ENCODE results near the gene MR1.
A peak's percentile ranks its signal among the peaks of the same experiment; 100 is the strongest.

The MR1 gene

DNA sequence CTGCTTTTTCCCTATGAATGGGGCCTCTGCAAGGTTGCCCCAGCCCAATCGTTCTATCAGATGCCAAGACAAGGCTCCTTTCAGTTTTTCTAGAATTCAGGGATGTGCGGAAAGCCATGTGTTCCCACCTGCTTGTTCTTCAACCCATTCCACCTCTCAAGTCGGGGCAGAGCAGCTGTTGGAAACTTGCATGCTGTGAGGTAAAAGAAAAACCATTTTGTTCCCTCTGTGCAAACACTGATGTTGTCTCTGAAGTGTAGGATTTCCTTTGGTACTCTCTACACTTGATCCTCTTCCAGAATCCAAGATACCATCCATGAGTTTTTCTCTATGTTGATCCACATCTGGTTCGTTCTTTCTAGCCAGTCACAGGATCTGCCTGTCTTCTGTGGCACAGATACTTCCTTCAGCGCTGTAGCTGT, 62.0 kb downstream of the MR1 start:
- Histone ChIP-seq H3K4me1 (ENCODE audit: control insufficient read depth, insufficient read depth, low read length) (peaks cover 84% of the 10 kb centered on the region), H3K36me3 (ENCODE audit: insufficient read depth, low read length) (peaks cover 24% of the 10 kb centered on the region), H3K4me3 (ENCODE audit: low read length) (peak overlapping the region; percentile 56), H3K9me3 (replicated peaks; ENCODE audit: low read length) (no peaks in the 10 kb centered on the region), H3K9ac (ENCODE audit: low read depth, low read length) (peak overlapping the region; percentile 70), H3K4me2 (ENCODE audit: low read length) (peak overlapping the region; percentile 70), H3K27me3 (ENCODE audit: control insufficient read depth, insufficient read depth, low read length) (no peaks in the 10 kb centered on the region)

DNA sequence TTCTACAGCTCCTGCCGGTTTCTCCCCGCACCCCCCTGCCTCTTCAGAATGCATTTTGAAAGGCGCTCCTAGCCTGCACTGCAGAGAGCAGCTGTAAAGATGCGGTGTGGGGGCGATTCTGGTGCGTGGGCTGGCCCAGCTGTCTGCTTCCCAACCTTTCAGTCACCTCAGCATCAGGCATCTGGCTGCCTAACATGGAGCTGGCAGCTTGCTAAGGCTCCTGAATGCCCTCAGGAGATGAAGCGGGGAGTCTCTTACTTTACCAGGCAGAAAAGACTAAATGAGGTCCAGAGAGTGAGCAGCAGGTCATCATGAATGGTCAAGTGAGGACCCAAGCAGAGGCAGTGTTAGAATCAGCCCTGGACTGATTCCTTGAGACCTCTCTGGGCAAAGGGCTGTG, 63.5 kb downstream of the MR1 start:
- Histone ChIP-seq H3K4me3 (ENCODE audit: low read length) (peak overlapping the region; percentile 54), H3K27me3 (ENCODE audit: control insufficient read depth, insufficient read depth, low read length) (no peaks in the 10 kb centered on the region), H3K9me3 (replicated peaks; ENCODE audit: low read length) (no peaks in the 10 kb centered on the region), H3K36me3 (ENCODE audit: insufficient read depth, low read length) (peaks cover 9% of the 10 kb centered on the region), H3K4me2 (ENCODE audit: low read length) (peak overlapping the region; percentile 70), H3K4me1 (ENCODE audit: control insufficient read depth, insufficient read depth, low read length) (peaks cover 90% of the 10 kb centered on the region), H3K9ac (ENCODE audit: low read depth, low read length) (peak overlapping the region; percentile 68)

DNA sequence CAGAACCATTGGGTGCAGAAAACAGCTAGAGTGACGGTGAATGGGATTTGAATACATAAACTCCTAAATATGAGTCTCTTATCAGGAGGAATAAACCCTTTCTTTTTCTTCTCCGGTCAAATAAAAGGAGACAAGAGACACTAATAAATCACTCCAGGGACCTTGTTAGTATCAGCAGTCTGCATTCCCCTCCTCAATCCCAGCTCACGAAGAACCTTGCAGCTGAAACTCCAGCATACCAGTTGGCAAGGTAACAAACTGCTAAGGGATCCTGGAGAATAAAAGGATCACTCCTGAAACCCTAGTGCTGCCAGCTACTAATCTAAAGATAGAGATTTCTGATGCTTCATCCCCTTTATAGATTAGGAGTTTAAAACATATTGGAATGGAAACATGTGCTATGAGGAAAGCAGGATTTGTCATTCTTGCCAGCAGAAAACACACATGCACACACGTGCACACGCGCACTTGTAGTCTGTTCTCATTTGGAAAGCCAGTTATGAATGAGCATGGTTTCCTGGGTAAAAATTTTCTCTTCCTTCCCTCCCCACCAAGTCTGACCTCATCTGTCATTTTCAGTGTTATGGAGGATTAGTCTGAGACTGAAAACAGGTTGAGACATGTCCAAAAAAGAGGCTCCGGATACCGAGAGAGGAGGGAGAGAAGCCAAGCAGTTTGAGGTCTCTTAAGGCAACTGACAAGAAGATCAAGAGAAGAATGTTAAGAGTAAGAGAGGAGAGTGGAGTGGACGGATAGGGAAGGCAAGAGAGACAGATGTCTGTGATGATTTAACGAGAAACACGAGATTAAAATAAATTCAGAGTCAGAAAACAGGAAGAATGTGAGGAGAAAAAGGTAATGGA, 65.6 kb downstream of the MR1 start:
- Histone ChIP-seq H3K9ac (ENCODE audit: low read depth, low read length) (peak overlapping the region; percentile 32), H3K36me3 (ENCODE audit: insufficient read depth, low read length) (no peaks in the 10 kb centered on the region), H3K27me3 (ENCODE audit: control insufficient read depth, insufficient read depth, low read length) (no peaks in the 10 kb centered on the region), H3K4me3 (ENCODE audit: low read length) (peak overlapping the region; percentile 15), H3K4me2 (ENCODE audit: low read length) (peak overlapping the region; percentile 44), H3K4me1 (ENCODE audit: control insufficient read depth, insufficient read depth, low read length) (peaks cover 94% of the 10 kb centered on the region), H3K9me3 (replicated peaks; ENCODE audit: low read length) (no peaks in the 10 kb centered on the region)

DNA sequence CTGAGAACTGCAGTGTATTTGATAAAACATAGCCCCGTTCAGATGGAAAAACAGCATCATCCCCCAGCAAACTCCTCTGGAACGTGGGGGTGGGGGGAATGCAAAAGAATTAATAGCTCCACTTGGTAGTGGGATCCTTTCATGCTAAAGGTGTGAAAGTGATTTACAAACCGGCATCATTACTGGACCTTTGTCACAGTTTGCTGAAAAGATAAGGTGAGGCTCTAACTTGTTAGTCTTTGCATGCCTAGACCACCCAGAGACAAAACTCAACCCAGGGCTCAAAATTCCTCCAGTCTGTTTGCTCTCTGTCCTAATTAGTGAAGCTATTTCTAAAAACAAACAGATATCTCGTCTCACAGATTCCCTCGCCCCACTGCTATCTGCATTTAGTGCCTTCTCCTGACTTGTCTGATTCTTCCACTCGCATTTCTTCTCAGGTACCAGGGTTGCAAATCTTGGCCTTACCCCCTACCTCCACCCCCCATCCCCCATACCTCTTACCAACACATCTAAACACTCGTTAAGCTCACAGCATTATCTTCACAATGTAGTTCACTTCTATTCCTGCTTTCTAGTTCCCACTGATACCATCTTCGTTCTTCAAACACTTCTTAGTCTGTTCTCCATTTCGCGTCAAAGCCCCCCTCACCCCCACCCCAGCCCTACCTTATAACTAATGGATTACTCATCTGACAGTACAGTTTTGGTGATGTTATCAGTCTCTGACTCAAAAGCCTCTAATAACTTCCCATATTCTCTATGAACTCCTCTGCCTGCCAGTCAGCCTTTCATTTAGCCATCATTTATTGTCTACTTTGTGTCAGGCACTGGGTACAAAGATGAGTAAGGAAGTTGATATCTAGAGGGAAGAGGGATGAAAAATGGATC, 66.5 kb downstream of the MR1 start:
- Histone ChIP-seq H3K9me3 (replicated peaks; ENCODE audit: low read length) (no peaks in the 10 kb centered on the region), H3K9ac (ENCODE audit: low read depth, low read length) (peak overlapping the region; percentile 32), H3K4me3 (ENCODE audit: low read length) (peak overlapping the region; percentile 47), H3K27me3 (ENCODE audit: control insufficient read depth, insufficient read depth, low read length) (no peaks in the 10 kb centered on the region), H3K36me3 (ENCODE audit: insufficient read depth, low read length) (no peaks in the 10 kb centered on the region), H3K4me2 (ENCODE audit: low read length) (peak overlapping the region; percentile 59), H3K4me1 (ENCODE audit: control insufficient read depth, insufficient read depth, low read length) (peaks cover 90% of the 10 kb centered on the region)

DNA sequence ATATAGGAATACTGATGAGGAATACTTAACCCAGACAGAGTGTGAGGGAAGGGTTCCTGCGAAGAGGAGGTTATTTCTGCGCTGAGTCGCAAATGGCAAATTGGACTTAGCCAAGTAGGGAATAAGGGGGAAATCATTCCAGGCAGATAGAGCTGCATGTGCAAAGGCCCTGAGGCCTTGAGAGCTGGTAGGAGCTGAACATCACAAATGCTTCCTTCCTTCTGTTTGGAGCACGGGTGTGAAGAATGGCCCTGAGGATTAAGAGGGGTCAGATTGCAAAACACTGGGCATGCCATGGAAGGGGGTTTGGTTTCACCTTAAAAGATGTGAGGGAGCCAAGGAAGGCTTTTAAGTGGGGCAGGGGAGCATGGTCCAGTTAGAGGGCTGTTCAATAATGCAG, 67.2 kb downstream of the MR1 start:
- Histone ChIP-seq H3K9ac (ENCODE audit: low read depth, low read length) (peak overlapping the region; percentile 25), H3K9me3 (replicated peaks; ENCODE audit: low read length) (no peaks in the 10 kb centered on the region), H3K27me3 (ENCODE audit: control insufficient read depth, insufficient read depth, low read length) (no peaks in the 10 kb centered on the region), H3K4me1 (ENCODE audit: control insufficient read depth, insufficient read depth, low read length) (peaks cover 88% of the 10 kb centered on the region), H3K4me3 (ENCODE audit: low read length) (peak overlapping the region; percentile 47), H3K4me2 (ENCODE audit: low read length) (peak overlapping the region; percentile 59), H3K36me3 (ENCODE audit: insufficient read depth, low read length) (no peaks in the 10 kb centered on the region)

DNA sequence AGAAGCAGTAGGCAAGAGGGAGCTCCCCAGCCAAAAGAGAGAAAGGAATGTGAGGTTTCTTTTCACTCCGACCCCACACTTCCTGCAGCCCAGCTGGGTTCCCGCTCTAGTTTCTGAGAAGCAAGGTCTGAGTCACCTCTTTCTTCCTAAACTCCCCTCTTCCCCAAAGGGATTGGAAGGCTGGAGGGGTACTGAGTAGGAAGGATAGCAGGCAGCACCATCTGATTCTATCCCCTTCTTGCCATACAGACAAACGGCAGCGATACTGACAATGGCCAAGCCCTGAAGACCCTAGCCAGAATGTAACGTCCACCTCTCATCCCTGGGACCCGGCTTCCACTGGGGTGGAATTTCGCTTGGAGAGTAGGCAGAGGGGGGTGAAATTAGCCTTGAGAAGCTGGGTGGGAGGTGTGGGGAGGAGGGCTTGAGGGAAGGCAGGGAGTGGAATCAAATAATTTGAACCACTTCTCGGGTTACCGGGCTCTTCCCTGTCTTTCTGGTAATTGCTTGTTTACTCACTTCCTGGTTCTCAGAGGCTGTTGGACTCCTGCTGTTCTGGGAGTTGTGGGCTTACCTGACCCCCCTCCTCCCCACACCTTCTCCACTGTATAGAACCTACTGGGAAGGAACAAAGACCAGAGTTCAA, 67.9 kb downstream of the MR1 start:
- no peaks in the 10 kb centered on the region for H3K9me3 ChIP-seq (replicated peaks; ENCODE audit: low read length)
- peak overlapping the region; percentile 59 for H3K4me2 ChIP-seq (ENCODE audit: low read length)
- H3K9ac ChIP-seq (ENCODE audit: low read depth, low read length) = peak overlapping the region; percentile 45
- H3K4me3 ChIP-seq (ENCODE audit: low read length) = peak overlapping the region; percentile 47
- H3K27me3 ChIP-seq (ENCODE audit: control insufficient read depth, insufficient read depth, low read length) = no peaks in the 10 kb centered on the region
- no peaks in the 10 kb centered on the region for H3K36me3 ChIP-seq (ENCODE audit: insufficient read depth, low read length)
- H3K4me1 ChIP-seq (ENCODE audit: control insufficient read depth, insufficient read depth, low read length) = peaks cover 82% of the 10 kb centered on the region

DNA sequence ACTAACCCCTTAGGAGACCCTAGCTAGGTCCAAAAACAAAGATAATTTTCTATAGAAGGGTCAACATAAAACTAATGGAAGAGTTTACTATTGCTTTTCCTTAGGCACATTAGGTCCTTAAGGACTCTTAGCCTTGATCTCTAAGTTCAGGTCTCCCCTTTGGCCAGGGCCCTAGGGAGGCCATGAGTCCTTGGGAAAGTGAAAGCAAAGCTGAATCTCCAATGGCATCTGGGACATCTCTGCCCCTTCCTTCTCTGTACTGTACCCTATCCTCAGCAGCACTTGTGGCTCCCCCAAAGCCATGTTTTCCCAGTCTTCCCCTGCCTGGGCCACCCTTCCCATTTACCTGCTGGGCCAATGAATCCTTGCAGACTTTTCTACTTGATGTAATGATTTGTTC, 69.1 kb downstream of the MR1 start:
- Histone ChIP-seq H3K4me1 (ENCODE audit: control insufficient read depth, insufficient read depth, low read length) (peaks cover 71% of the 10 kb centered on the region), H3K4me2 (ENCODE audit: low read length) (peak overlapping the region; percentile 99), H3K4me3 (ENCODE audit: low read length) (no peak overlapping the region), H3K9me3 (replicated peaks; ENCODE audit: low read length) (no peaks in the 10 kb centered on the region), H3K27me3 (ENCODE audit: control insufficient read depth, insufficient read depth, low read length) (no peaks in the 10 kb centered on the region), H3K9ac (ENCODE audit: low read depth, low read length) (peak overlapping the region; percentile 4), H3K36me3 (ENCODE audit: insufficient read depth, low read length) (no peaks in the 10 kb centered on the region)

DNA sequence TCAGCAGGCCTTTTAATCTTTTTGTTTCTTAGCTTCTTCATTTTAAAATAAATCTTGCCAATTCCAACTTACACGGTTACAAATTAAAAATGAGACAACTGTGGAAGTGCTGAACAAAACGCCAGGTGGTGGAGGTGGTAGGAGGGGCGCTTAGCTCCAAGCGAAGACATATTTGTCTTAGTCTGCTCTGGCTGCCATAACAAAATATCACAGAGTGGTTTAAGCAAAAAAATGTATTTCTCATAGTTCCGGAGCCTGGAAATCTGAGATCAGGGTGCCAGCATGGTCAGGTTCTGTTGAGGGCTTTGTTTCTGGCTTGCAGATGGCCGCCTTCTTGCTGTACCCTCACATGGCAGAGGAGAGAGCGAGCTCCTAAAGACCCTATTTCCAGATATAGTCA, 69.6 kb downstream of the MR1 start:
- no peaks in the 10 kb centered on the region for H3K36me3 ChIP-seq (ENCODE audit: insufficient read depth, low read length)
- peak overlapping the region; percentile 99 for H3K4me2 ChIP-seq (ENCODE audit: low read length)
- no peaks in the 10 kb centered on the region for H3K9me3 ChIP-seq (replicated peaks; ENCODE audit: low read length)
- peak overlapping the region; percentile 5 for H3K9ac ChIP-seq (ENCODE audit: low read depth, low read length)
- no peaks in the 10 kb centered on the region for H3K27me3 ChIP-seq (ENCODE audit: control insufficient read depth, insufficient read depth, low read length)
- no peak overlapping the region for H3K4me3 ChIP-seq (ENCODE audit: low read length)
- peaks cover 68% of the 10 kb centered on the region for H3K4me1 ChIP-seq (ENCODE audit: control insufficient read depth, insufficient read depth, low read length)

DNA sequence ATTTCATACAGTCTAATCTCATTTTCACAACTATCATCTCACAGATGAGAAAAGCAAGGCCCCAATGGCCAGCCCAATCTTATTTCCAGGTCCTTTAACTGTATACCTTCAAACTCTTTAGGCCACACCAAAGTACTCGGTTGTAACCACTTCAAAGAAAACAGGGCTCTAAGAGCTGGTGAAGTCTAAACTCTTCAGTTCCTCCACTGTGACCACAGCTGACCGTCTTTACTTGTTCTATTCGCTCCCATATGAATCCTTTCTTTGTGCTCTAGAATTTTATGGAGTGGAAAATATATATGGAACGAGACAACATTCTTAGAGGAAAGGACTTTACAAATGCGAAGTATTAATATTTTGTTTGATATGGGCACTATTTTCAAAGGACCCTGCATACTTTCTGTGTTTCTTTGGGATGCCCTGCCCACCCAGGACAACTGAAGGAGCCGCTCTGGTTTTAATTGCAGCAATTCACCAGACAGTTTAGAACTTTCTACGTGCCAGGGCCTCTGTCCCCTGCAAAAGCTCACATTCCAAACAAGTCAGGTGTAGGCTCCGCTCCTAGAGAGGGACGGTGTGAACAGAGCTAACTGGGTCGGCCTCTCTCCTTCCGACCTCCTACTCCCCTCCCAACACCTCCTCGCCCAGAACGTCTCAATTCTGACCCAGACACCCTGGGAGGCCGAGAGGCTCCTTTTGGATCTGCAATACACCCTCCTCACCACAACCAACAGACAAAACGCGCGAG, 70.4 kb downstream of the MR1 start:
- peak overlapping the region; percentile 91 for H3K4me3 ChIP-seq (ENCODE audit: low read length)
- H3K27me3 ChIP-seq (ENCODE audit: control insufficient read depth, insufficient read depth, low read length) = no peaks in the 10 kb centered on the region
- H3K36me3 ChIP-seq (ENCODE audit: insufficient read depth, low read length) = no peaks in the 10 kb centered on the region
- H3K9ac ChIP-seq (ENCODE audit: low read depth, low read length) = peak overlapping the region; percentile 95
- peaks cover 62% of the 10 kb centered on the region for H3K4me1 ChIP-seq (ENCODE audit: control insufficient read depth, insufficient read depth, low read length)
- H3K9me3 ChIP-seq (replicated peaks; ENCODE audit: low read length) = no peaks in the 10 kb centered on the region
- peak overlapping the region; percentile 99 for H3K4me2 ChIP-seq (ENCODE audit: low read length)

DNA sequence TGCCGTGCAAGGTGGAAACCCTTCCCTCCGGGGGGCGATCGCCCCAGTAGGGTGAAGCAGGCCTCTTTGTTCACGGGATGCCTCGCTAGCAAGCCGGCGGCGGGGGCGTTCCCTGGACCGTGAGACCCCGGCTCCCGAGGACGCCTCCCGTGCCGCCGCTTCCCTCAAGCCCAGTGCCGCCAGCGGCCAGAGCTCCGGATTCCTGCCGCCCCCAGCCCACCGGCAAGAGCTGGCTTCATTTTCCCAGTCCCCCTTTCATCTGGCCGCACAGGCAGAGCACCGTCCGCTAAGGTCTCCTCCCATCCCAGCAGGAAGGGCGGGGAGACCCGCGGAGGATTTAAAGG, 71.0 kb downstream of the MR1 start:
- no peaks in the 10 kb centered on the region for H3K36me3 ChIP-seq (ENCODE audit: insufficient read depth, low read length)
- H3K9ac ChIP-seq (ENCODE audit: low read depth, low read length) = peak overlapping the region; percentile 95
- H3K4me3 ChIP-seq (ENCODE audit: low read length) = peak overlapping the region; percentile 91
- no peaks in the 10 kb centered on the region for H3K27me3 ChIP-seq (ENCODE audit: control insufficient read depth, insufficient read depth, low read length)
- peak overlapping the region; percentile 99 for H3K4me2 ChIP-seq (ENCODE audit: low read length)
- H3K9me3 ChIP-seq (replicated peaks; ENCODE audit: low read length) = no peaks in the 10 kb centered on the region
- H3K4me1 ChIP-seq (ENCODE audit: control insufficient read depth, insufficient read depth, low read length) = peaks cover 57% of the 10 kb centered on the region

All from skeletal muscle satellite cell (primary cell).